ENCODE data around the gene WSCD2.

DNA sequence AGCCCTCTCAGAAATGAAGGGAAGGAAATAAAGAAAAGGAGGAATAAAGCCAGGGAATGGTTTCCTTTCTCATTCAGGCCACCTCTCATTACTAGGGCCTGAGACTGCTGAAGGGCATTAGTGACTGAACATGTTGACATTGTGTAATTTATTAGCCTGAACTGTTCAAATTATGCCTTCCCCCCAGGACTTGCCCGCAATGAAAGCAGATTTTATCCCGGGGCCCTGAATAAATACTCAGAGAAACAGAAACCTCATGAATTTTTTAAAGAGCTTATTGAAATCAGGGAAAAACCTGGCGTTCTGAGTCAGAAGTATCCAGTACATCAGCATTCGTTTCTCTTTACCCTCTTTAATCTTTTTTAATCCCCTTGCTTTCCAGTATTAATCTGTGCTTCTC lies 35.9 kb upstream of the WSCD2 start:
- TF ChIP-seq POLR2A (IDR thresholded peaks at IDR 0.05) (no peak), EP300 (IDR thresholded peaks at IDR 0.05) (no peak)
- TF ChIP-seq, protein P1, sequence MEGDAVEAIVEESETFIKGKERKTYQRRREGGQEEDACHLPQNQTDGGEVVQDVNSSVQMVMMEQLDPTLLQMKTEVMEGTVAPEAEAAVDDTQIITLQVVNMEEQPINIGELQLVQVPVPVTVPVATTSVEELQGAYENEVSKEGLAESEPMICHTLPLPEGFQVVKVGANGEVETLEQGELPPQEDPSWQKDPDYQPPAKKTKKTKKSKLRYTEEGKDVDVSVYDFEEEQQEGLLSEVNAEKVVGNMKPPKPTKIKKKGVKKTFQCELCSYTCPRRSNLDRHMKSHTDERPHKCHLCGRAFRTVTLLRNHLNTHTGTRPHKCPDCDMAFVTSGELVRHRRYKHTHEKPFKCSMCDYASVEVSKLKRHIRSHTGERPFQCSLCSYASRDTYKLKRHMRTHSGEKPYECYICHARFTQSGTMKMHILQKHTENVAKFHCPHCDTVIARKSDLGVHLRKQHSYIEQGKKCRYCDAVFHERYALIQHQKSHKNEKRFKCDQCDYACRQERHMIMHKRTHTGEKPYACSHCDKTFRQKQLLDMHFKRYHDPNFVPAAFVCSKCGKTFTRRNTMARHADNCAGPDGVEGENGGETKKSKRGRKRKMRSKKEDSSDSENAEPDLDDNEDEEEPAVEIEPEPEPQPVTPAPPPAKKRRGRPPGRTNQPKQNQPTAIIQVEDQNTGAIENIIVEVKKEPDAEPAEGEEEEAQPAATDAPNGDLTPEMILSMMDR (IDR thresholded peaks at IDR 0.05) = no peak

Measured in ovary (tissue), 3 donors.